Hepatic stellate cell (primary cell): ENCODE data around the gene DOCK3.
"Not testable (repeated sequence)": the region's sequence is repeated elsewhere in the genome, so short reads cannot be mapped to it uniquely, and the experiment has no call there.

ENCODE experiments used
- DNase-seq: peaks from one replicate; pipeline ENCODE4 v3.0.0; 2011; ENCODE audit warnings: low spot score

Gene DOCK3

GRCh38 chr3:50885070-50885850 lies 210.5 kb downstream of the DOCK3 start:
- DNase-seq = no peak

GRCh38 chr3:50890688-50891344 lies 216.1 kb downstream of the DOCK3 start:
- DNase-seq = no peak

- not testable (repeated sequence) for DNase-seq
Measured at GRCh38 chr3:50901097-50901496, 226.4 kb downstream of the DOCK3 start.

- no peak for DNase-seq
Measured at GRCh38 chr3:50912746-50913145, 238.0 kb downstream of the DOCK3 start.

GRCh38 chr3:50913260-50913659 lies 238.5 kb downstream of the DOCK3 start:
- no peak for DNase-seq

- DNase-seq = not testable (repeated sequence)
Measured at GRCh38 chr3:50922071-50922470, 247.3 kb downstream of the DOCK3 start.

GRCh38 chr3:50923955-50924354 lies 249.2 kb downstream of the DOCK3 start:
- DNase-seq = no peak

GRCh38 chr3:50924638-50925037 lies 249.9 kb downstream of the DOCK3 start:
- DNase-seq = no peak

- DNase-seq = no peak
Measured at GRCh38 chr3:50926868-50927267, 252.1 kb downstream of the DOCK3 start.

GRCh38 chr3:50930371-50931208 lies 255.9 kb downstream of the DOCK3 start:
- no peak for DNase-seq

GRCh38 chr3:50932918-50933317 lies 258.2 kb downstream of the DOCK3 start:
- not testable (repeated sequence) for DNase-seq

GRCh38 chr3:50936389-50936788 lies 261.7 kb downstream of the DOCK3 start:
- no peak for DNase-seq

- DNase-seq = no peak
Measured at GRCh38 chr3:50947419-50947818, 272.7 kb downstream of the DOCK3 start.

GRCh38 chr3:50950591-50950990 lies 275.9 kb downstream of the DOCK3 start:
- no peak for DNase-seq

- no peak for DNase-seq
Measured at GRCh38 chr3:50953825-50954414, 279.2 kb downstream of the DOCK3 start.

- no peak for DNase-seq
Measured at GRCh38 chr3:50961386-50961785, 286.7 kb downstream of the DOCK3 start.

GRCh38 chr3:50971487-50971924 lies 296.8 kb downstream of the DOCK3 start:
- peak; percentile 14 for DNase-seq

- DNase-seq = no peak
Measured at GRCh38 chr3:50972029-50972428, 297.3 kb downstream of the DOCK3 start.

GRCh38 chr3:50978586-50978985 lies 303.9 kb downstream of the DOCK3 start:
- DNase-seq = not testable (repeated sequence)

- DNase-seq = no peak
Measured at GRCh38 chr3:50978991-50979667, 304.4 kb downstream of the DOCK3 start.

- DNase-seq = no peak
Measured at GRCh38 chr3:50982540-50983325, 308.0 kb downstream of the DOCK3 start.
